Stimulated activated CD8-positive, alpha-beta memory T cell treated with anti-CD3 and anti-CD28 coated beads, Interleukin-12 subunit alpha, Interleukin-12 subunit beta, amount 100 ng/mL, for 1 hour (primary cell): Measurements from ENCODE around the gene TCF15.

Experiments
- DNase-seq: peaks from one replicate; pipeline ENCODE4 v3.0.0-alpha.2; 2020; ENCODE audit warnings: low read depth

The TCF15 gene, protein sequence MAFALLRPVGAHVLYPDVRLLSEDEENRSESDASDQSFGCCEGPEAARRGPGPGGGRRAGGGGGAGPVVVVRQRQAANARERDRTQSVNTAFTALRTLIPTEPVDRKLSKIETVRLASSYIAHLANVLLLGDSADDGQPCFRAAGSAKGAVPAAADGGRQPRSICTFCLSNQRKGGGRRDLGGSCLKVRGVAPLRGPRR

DNA sequence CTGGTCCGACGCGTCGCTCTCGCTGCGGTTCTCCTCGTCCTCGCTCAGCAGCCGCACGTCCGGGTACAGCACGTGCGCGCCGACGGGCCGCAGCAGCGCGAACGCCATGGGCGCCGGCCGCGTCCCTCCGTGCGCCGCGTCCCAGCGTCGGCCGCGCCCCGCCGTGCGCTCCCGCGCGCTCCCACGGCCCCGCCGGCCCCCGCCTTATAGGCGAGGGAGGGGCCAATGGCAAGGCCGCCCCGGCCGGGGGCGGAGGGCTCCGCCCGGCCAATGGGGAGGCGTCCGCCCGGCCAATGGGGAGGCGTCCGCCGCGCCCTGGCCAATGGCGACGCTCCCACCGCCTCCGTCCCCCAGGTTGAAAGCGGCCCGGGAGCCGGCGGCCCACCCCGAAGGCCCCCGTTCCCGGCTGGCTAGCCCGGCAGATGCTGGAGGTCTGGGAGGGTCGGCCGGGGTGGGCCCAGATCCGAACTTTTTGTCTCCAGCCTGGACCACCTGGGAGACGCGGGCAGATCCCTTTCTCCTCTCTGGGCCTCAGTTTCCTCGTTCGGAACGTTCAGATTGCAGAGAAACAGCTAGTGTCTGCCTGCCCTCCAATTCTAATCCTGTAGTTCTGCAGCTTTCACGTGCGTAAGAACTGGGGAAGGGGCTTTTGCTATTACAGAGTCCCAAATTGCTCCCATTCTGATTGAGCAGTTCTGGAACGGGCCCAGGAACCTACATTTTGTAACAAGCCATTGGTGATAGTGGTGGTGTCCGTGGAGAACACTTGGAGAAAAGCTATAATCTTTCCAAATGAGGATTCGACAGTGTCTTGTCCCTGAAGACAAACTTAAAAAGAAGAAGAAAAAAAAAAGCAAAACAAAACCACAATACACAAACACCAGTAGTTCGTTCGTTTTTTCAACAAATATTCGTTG is at the start of gene TCF15:
Gene TCF15 (minus strand): TSS at position 180 of the 917 bp plus-strand sequence. CDS start 72 bp downstream, at position 108.
- no peak for DNase-seq

DNA sequence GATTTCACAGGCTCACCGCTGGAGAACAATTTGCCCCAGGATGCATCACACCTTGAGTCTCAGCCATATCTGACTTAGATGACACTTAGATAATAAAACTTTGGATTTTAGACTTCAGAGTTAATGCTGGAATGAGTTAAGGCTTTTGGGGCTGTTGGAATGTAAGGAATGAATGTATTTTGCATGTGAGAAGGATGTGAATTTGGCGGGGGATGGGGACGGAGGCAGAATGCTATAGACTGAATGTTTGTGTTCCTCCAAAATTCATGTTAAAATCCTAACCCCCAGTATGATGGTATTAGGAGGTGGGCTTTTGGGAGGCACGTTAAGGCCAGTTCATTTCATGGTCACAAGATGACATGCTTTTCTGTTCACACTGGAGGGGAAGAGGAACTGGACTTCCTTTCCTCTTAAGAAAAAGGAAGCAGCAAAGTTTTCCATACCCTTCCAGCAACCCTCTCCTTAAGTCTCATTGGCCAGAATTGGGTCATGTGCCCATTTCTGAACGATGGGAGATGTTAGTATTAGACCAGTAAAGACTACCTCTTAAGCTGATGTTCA is 48.7 kb upstream of the TCF15 start:
- no peak for DNase-seq

DNA sequence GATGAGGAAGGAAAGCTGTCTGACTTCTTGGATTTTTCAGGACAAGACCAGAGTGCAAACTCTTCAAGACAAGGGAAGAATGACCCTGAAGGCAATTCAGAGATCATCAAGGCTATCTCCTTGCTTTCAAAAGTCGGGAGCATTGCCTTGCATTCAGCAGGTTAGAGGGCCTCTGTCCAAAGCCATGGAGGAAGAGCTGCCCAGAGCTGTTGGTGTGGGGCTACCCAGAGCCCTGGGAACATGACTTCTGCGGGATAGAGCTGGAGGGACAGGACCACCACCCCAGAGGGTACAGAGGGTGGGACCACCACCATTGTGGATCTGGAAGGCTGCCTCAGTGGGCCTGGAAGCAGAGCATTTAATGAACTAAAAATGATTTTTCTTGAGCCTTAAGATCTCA is 48.1 kb upstream of the TCF15 start:
- no peak for DNase-seq

DNA sequence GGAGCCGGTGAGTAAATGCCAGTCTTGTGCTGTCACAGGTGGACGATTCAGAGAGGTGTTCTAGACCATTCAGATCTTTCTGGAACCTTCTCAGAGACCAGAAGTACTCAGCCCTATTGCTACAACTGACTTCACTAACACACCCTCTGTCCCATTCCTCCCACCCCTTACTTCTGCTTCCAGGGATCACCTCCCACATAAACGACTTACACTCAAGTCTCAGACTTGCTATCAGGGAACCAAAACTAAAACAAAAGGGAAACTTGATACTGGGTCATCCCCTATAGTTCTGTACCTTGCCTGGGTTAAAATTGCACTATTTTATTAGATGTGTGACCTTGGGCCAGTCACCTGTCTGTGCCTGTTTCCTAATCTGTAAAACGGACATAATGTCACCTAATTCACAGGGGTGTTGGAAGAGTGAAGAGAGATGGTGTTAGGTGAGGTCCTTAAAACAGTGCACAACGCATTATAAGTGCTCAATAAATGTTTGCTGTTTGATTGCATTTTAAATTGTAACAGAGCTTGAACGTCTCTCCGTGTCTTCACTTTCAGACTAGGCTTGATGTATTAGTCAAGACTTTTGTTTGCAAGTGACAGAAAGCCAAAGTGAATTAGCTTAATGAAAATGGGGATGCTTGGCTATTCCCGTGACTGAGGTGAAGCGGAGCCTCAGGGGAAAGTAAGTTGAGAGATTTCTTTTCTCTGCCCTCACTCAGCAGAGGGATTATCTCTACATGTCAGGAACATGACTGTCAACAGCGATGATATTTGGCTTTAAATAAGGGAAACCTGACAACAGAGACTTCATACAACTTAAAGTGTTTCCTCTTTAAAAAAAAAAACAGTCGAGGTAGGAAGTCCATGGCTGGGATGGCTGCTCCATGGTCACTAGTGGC is 45.9 kb upstream of the TCF15 start:
- no peak for DNase-seq

DNA sequence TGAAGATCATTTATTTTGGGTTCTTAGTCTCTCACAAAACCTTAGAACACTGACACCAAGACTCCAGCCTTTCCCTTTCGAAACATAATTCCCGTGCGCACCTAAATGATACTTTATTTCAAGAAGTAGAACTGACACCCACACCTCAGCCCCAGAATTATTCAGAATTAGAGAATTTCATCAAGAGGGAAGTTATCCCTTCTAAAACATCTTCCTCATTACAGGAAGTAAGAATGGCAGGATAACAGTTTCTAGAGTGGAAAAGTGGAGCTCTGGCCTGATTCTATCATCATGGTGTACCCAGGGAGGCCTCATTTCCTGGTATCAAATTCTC is 44.3 kb upstream of the TCF15 start:
- DNase-seq = no peak

DNA sequence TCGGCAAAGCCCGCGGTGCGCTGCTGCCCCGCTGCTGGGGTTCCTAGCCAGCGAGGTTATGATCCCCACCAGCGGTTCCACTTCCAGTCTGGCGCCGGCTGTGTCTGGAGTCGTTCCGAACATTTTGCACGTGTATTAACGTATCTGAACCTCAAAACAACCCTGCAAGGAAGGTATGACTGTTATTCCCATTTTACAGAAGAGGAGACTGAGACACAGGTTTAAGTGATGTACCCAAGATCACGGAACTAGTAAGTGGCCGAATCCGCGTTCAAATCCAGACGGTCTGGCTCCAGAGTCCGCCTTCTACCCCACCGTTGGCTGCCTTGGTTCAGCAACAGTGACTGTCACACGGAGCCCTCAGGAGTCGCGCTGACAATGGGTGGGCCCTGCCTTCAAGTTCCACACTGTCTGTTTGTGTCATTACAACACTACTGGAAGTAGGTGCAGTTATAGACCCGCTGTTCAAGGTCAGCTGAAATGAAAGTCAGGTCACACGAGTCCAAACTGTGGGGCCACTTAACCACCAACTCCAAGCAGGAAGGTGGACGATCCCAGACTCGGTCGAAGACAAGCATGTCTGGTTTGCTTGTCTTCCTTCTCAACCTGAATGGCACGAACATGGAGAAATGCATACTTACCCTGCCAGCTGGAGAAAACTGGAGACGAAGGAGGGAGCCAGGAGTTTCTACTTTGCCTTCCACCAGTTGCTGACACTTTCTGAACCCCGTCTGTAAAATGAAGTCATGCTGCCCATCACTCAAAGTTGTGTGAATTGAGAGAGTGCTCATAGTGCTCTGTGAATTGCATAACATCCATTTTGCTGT is 43.7 kb upstream of the TCF15 start:
- DNase-seq = no peak

DNA sequence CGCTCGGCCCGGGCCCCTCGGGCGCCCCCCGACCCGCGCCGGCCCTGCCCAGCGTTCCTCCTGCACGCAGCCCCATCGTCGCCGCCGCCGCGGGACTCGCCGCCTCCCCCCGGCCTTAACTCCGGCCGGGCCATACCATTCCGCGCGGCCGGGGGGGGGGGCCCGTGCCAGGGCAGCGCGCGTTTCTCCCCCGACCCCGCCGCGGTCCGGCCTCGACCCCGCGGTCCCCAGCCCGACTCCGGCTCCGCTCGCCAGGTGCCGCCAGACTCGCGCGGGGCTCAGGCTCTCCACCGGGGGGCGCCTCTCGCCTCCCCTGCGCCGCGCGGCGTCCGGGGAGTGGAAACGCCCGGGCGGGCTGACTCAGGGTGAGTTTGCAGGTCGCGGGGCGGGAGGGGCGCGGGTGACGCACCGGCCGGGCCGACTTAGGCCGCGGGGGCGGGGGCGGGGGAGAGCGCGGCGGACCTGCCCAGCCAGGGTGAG is 43.0 kb upstream of the TCF15 start, which contains the start of gene SRXN1:
Gene SRXN1 (minus strand): TSS at position 91 of the 480 bp plus-strand sequence. CDS start 15 bp downstream, at position 76.
- DNase-seq = peak; percentile 68

DNA sequence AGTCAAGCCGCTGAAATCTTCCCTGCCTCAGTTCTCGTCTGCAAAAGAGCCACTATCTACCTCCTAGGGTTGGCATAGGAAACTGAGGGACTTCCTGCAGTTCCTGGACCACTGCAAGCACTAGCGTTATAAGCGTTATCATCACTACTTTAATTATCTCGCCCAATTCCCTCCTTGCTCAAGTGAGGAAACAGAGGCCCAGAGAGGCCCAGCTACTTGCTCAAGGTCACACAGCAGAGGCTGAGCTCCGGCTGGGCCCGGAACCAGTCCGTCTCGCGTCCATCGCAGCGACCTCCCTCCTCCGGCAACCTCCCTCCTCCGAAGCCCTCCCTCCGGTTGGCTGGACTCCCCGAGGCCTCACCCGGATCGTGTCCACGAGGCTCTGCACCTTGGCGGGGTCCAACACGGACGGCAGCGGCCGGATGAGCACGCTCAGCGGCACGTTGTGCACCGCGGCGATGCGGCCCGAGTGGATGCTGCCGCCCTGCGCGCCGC is 42.6 kb upstream of the TCF15 start:
- no peak for DNase-seq

DNA sequence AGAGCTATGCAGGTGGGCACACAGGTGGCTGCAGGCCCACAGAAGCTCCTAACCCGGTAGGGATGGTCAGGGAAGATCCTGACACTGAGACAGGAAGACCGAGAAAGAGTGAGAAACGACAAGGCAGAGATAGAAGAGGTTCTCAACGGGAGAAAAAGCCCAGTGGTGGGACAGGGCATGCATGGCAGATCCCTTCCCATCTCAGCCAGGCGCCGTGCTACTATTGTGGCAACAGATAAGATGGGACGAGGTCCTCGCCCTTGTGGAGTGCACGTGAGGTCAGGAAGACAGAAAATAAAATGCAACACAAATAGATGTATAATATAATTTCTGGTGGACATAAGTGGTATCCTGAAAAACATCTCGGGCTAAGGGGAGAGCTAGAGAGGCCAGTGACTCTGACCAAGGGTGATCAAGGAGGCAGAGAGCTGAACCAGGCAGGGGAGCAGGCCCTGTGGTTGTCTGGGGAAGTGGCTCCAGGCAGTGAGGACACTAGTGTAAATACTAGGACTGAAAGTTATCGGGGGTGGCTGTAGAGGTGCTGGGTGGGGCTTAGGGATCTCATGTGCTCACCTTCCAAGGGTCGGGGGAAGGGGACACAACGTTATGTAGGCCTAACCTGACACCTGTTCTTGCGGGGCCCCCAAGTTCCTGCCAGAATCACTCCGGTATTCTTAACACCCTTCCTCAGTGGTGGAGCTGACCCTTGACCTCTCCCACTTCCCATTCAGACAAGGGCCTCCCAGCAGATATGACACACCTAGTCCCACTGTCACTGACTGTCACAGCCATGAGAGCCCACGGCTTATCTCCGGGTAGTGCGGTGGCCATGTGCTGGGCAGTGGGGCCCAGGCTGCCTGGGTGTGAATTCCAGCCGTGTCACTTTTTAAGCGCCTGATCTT is 41.9 kb upstream of the TCF15 start:
- DNase-seq = no peak

DNA sequence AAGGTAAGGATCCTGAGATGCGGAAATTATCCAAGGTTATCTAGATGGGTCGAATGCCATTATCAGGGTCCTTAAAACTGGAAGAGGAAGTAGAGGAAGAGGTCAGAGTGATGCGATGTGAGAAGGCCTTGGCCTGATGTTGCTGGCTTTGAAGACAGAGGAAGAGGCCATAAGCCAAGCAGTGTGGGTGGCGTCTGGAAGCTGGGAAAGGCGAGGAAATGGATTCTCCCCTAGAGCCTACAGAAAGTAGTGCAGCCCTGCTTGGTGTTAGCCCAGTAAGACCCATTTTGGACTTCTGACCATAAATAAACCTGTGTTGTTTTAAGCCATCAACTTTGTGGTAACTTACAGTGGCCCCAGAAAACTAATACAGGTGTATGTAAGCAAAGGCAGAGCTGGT is 40.8 kb upstream of the TCF15 start:
- no peak for DNase-seq

DNA sequence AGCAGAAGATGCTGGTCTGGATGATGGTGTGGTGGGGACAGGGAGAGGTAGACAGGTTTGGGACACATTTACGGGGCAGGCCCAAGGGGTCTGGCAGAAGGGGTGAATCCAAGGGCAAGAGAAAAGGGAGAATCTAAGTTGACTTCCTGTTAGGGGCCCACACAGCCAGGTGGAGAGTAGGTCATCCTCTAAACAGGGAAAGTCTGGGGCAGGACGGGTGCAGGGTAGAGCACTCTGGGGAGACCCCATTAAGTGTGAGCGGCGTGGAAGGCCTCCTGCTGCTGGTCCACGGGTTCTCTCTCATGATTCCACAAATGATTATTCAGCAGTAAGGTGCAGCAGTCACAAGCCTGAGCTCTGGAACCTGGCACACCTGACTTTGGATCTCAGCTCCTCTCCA is 40.2 kb upstream of the TCF15 start:
- DNase-seq = no peak

DNA sequence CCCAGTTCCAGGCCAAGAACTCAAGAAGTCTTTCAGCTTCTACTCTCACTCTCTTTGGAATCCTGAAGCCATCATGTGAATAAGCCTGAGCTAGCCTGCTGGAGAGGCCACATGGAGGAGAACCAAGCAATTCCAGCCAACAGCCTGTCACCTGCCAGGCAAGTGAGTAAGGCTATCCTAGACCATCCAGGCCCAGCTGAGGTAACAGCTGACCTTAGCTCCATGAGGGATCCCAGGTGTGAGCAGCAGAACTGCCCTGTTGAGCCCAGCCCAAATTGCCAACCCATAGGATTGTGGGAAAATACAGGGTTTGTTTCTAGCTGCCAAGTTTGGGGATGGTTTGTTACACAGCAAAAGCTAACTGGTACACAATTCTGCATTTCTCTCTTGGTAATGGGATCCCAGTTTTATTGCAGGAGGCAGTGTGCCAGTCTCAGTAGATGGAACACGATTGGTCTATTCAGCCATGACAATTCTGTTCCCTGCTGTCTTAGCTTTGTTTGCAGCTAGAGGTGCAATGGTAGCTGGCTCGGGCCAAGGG is 37.4 kb upstream of the TCF15 start:
- no peak for DNase-seq

DNA sequence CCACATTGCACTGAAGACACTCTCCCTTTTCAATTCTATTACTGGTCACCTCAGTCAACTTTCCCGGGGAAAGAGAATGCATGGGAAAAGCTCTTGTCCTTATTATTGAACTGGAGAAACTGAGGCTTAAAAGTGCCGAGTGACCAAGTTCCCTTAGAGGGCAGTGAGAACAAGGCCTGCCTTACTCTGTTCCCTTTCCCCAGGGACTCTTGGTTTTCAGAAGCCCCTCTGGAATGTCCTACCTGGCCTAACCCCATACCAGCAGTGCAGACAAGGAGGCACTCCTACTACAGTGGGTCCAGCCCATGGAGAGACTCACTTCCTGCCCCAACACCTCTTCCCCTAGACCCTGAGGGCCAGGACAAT is 36.7 kb upstream of the TCF15 start:
- no peak for DNase-seq

DNA sequence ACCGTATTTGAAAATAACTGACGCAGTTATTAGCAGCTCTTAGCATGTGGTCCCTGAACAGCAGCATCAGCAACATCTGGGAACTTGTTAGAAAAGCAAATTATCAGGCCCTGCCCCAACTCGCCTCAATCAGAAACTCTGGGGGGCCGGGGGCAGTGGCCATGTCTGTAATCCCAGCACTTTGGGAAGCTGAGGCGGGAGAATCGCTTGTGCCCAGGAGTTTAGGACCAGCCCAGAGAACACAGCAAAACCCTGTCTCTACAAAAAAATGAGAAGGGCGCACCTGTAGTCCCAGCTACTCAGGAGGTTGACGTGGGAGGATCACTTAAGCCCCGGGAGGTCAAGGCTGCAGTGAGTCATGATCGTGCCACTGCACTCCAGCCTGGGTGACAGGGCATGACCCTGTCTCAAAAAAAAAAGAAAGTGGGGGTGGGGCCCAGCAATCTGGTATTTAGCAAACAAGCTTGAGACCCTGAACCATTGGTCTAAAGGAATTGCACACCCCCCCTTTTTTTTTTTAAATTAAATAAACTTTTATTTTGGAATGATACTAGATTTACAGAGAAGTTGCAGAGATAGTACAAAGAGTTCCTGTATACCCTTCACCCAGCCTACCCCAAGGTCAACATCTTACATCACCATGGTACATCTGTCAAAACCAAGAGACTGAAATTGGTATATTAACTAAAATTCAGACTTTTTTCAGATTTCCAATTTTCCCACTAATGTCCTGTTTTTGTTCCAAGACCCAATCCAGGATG is 36.2 kb upstream of the TCF15 start:
- no peak for DNase-seq

DNA sequence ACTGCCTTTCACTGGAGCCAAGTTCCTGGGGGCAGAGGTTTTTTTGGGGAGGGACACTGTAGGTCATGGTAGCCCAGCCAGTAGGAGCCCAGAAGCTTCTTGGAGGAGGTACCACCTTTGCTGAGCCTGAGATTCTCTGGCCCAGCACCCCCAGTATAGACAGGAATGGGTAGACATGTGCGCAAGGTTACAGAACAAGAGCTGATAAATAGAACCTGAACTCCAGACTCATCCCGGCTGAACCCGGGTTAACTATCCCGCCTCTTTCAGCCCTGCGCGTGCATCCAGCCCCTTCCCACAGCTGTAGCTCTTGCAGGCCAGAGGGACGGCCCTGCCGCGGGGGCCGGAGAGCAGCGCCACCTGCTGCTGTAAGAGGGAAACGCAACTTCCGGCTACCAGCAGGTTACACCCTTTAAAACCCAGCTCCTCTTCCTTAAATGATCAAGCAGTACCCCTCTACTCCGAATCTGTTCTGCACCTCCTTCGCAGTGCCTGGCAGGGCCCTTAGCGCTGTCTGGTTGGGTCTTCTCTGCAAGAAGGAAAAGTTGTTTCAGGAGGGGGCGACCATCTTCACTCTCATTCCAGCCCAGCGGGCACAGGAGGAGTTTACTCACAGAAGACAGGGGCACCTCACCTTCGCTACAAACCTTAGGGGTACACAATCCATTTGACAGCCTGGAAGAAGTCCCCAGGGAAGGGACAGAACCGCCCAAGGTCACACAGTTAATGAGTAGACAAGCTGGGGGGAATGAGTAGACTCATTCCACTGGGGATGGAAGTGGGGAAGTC is 35.4 kb upstream of the TCF15 start:
- DNase-seq = peak; percentile 38

DNA sequence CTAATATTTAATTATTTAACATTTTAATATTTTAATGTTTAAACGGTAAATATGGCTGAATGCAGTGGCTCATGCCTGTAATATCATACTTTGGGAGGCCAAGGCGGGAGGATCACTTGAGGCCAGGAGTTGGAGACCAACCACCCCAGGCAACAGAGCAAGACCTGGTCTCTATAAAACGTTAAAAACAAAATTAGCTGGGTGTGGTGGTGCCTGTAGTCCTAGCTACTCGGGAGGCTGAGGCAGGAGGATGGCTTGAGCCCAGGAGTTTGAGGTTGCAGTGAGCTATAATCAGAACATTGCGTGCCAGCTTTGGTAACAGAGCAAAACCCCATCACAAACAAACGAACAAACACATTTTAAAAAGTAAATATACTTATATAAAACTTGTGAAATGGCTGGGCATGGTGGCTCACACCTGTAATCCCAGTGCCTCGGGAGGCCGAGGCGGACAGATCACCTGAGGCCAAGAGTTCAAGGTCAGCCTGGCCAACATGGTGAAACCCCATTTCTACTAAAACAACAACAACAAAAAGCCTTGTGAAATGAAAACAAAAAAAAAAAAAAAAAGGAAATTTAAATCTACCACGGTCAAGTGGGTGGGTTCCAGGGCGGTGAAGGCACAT is 34.7 kb upstream of the TCF15 start:
- DNase-seq = no peak

DNA sequence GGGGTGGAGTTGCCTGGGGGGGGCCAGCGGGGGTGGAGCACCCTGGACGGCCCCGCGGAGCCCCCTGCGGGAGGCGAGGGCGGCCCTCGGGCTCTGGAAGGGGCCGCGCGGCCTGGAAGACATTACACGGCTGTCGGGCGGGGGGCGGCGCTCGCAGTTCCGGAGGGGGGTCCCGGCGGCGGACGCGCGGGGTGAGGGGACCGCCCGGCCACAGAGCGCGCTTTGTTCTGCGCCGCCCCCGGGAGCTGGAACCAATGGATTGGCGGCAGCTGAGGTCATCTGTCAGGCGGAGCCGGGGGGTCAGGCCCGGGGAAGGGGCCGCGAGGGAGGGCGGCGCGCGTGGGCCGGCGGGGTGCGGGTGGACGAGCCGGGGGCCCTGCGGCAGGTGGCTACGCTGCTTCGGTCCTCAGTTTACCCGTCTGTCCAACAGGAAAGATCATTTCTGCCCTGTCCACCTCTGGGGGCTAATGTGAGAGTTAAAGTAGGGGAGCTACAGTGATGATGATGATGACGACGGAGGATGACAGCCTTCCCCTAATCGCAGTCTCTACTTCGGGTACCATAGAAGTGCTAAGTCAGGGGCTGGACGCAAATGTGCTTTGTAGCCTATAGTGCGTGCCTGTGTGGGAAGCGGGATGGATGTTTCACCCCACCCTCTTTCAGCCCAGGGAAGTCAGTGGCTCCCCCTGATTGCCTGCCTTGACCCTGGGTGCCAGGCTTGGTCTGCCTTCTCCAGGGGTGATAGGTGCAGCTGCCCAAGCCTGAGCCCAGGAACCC is 32.5 kb upstream of the TCF15 start:
- DNase-seq = no peak
